CD4-positive, alpha-beta memory T cell (primary cell): ENCODE data around the gene KCNA2. TPM values are rescaled to one million over a fixed set of nuclear protein-coding genes. Genes with fewer than 3 reads are reported as not detected.

ENCODE experiments used
- CTCF ChIA-PET: fragments of 350-600 bp; sonication (Branson Sonifier 250); formaldehyde crosslinking; loops from one replicate; lab custom pipeline; 2021; ENCODE audit warnings: inconsistent platforms; ENCODE audit not compliant: partially characterized antibody; lab: Charles Lee
- POLR2A ChIA-PET: fragments of 350-600 bp; sonication (Branson Sonifier 250); formaldehyde crosslinking; loops from one replicate; lab custom pipeline; 2021; ENCODE audit not compliant: partially characterized antibody; lab: Charles Lee
- DNase-seq, 5 donors: peaks; one replicate each; pipeline versions ENCODE4 v3.0.0 to v3.0.0-alpha.2; 2020 to 2022; ENCODE audit warnings: mixed read lengths in 1 of 5
- H3K27ac ChIP-seq: one replicate; pipeline ENCODE4 v1.7.0; 2013; ENCODE audit warnings: low read depth, low read length
- H3K27me3 ChIP-seq: 2 replicates; pipeline ENCODE4 v1.7.0; 2013; ENCODE audit warnings: mild to moderate bottlenecking, low read length, moderate library complexity; ENCODE audit not compliant: insufficient read depth
- H3K36me3 ChIP-seq: 2 replicates; pipeline ENCODE4 v1.7.0; 2013; ENCODE audit warnings: mild to moderate bottlenecking, low read length, moderate library complexity; ENCODE audit not compliant: insufficient read depth
- H3K4me1 ChIP-seq: 2 replicates; pipeline ENCODE4 v1.7.0; 2013; ENCODE audit warnings: mild to moderate bottlenecking, low read length, moderate library complexity; ENCODE audit not compliant: insufficient read depth
- H3K4me3 ChIP-seq, 2 donors: one replicate each; pipeline ENCODE4 v1.7.0; 2013; ENCODE audit warnings: low read length in 2 of 2, mild to moderate bottlenecking in 1 of 2
- H3K9me3 ChIP-seq, 2 donors: one replicate each; pipeline ENCODE4 v1.7.0; 2013; ENCODE audit warnings: low read length in 2 of 2, control low read depth in 1 of 2; ENCODE audit not compliant: control insufficient read depth in 1 of 2
- H3K27ac Mint-ChIP-seq, 7 donors: one replicate each; pipeline ENCODE4 v1.8.0; 2020 to 2021; ENCODE audit warnings: mixed read lengths in 7 of 7, mild to moderate bottlenecking in 6 of 7, inconsistent platforms in 3 of 7, moderate library complexity in 3 of 7
- H3K27me3 Mint-ChIP-seq, 2 donors: one replicate each; pipeline ENCODE4 v1.8.0; 2020 to 2021; ENCODE audit warnings: mixed read lengths in 2 of 2
- H3K36me3 Mint-ChIP-seq, 2 donors: one replicate each; pipeline ENCODE4 v1.8.0; 2020 to 2021; ENCODE audit warnings: mixed read lengths in 2 of 2, inconsistent platforms in 1 of 2, mild to moderate bottlenecking in 1 of 2
- H3K4me1 Mint-ChIP-seq, 4 donors: one replicate each; pipeline ENCODE4 v1.8.0; 2020 to 2021; ENCODE audit warnings: mixed read lengths in 4 of 4, mild to moderate bottlenecking in 1 of 4
- H3K4me3 Mint-ChIP-seq, 8 donors: one replicate each; pipeline ENCODE4 v1.8.0; 2020 to 2021; ENCODE audit warnings: mixed read lengths in 8 of 8, mild to moderate bottlenecking in 7 of 8, moderate library complexity in 6 of 8, inconsistent platforms in 3 of 8
- H3K9me3 Mint-ChIP-seq, 8 donors: one replicate each; pipeline ENCODE4 v1.8.0; 2020 to 2021; ENCODE audit warnings: mixed read lengths in 8 of 8, mild to moderate bottlenecking in 5 of 8, inconsistent platforms in 3 of 8, moderate library complexity in 1 of 8
- intact Hi-C: fragments of 100-400 bp; cut with micrococcal nuclease; formaldehyde crosslinking; loops from one replicate; pipeline ENCODE4 v1.15.1; 2023
- polyA plus RNA-seq, 2 donors: library from polyadenylated mRNA; unstranded; fragments of 300-500 nt; fragmentation: Illumina TruSeq; gene quantifications; one replicate each; pipeline ENCODE4 v1.2.3, GENCODE V29; 2021
- total RNA-seq, 2 experiments: library from RNA; stranded (reverse); gene quantifications; one replicate each; pipeline ENCODE4 v1.2.3, GENCODE V29; 2021

KCNA2 gene
- total and polyA plus RNA-seq, 4 experiments from 2014 or later = 0.26 to 2.2 (median 1.1) TPM

- Histone ChIP-seq H3K9me3 (no peaks in the 10 kb centered on the region), H3K4me1 (peaks cover 30% of the 10 kb centered on the region), H3K4me3 (peak overlapping the region in 1 of 2 donors; percentile 60), H3K27ac (peak overlapping the region; percentile 50), H3K27me3 (no peaks in the 10 kb centered on the region), H3K36me3 (no peaks in the 10 kb centered on the region)
- POLR2A ChIA-PET = interaction anchor here (1.4 to 5.1 kb wide), 9 partner anchors 10 to 254 kb away, joined by 4 to 104 read pairs (median 26); partner anchors contain the start of genes KCNA2 and KCNA3
- peak overlapping the region; percentile 71 to 99 (median 97) for H3K27ac Mint-ChIP-seq
- H3K9me3 Mint-ChIP-seq = peaks cover 0 to 9% (median 0%) of the 10 kb centered on the region in 8 donors
- intact Hi-C loops = no loop called here
- no peaks in the 10 kb centered on the region for H3K27me3 Mint-ChIP-seq
- H3K4me1 Mint-ChIP-seq = peaks cover 28 to 45% (median 34%) of the 10 kb centered on the region in 4 donors
- peak overlapping the region in 7 of 8 donors; percentile 58 to 97 (median 90) for H3K4me3 Mint-ChIP-seq
- CTCF ChIA-PET = interaction anchor here (0.6 to 6.5 kb wide), 20 partner anchors 9 to 411 kb away, joined by 3 to 273 read pairs (median 10); partner anchors contain the start of gene KCNA2
- peaks cover 10 to 18% of the 10 kb centered on the region in 2 donors for H3K36me3 Mint-ChIP-seq
- no peak for DNase-seq
These were observed 14.5 kb upstream of the KCNA2 start for GRCh38 chr1:110620686-110621085.

- Histone ChIP-seq H3K4me3 (peak overlapping the region in 1 of 2 donors; percentile 60), H3K4me1 (peaks cover 33% of the 10 kb centered on the region), H3K27me3 (no peaks in the 10 kb centered on the region), H3K36me3 (no peaks in the 10 kb centered on the region), H3K9me3 (no peaks in the 10 kb centered on the region), H3K27ac (peak overlapping the region; percentile 50)
- intact Hi-C loops = no loop called here
- peak overlapping the region; percentile 86 to 97 (median 91) for H3K4me3 Mint-ChIP-seq
- H3K4me1 Mint-ChIP-seq = peaks cover 32 to 50% (median 38%) of the 10 kb centered on the region in 4 donors
- DNase-seq = peak in 1 of 5 donors; percentile 19
- H3K27me3 Mint-ChIP-seq = no peaks in the 10 kb centered on the region
- ChIA-PET POLR2A (interaction anchor here (0.8 to 5.1 kb wide), 24 partner anchors 10 to 599 kb away, joined by 3 to 104 read pairs (median 6); partner anchors contain the start of genes KCNA2 and KCNA3), CTCF (interaction anchor here (0.6 to 6.5 kb wide), 48 partner anchors 9 to 519 kb away, joined by 3 to 273 read pairs (median 6); partner anchors contain the start of genes CEPT1, DRAM2 and KCNA2)
- H3K27ac Mint-ChIP-seq = peak overlapping the region; percentile 90 to 99 (median 97)
- peaks cover 0 to 9% (median 0%) of the 10 kb centered on the region in 8 donors for H3K9me3 Mint-ChIP-seq
- peaks cover 8 to 18% of the 10 kb centered on the region in 2 donors for H3K36me3 Mint-ChIP-seq
These were observed 14.1 kb upstream of the KCNA2 start for GRCh38 chr1:110620250-110620615.

GRCh38 chr1:110619412-110620249, 13.5 kb upstream of the KCNA2 start:
- intact Hi-C loops = loop anchor here (1.0 to 5.0 kb wide), 9 partner anchors 11 to 373 kb away; no protein-coding TSS in a partner anchor
- H3K4me3 Mint-ChIP-seq = peak overlapping the region; percentile 86 to 97 (median 91)
- H3K9me3 Mint-ChIP-seq = peaks cover 0 to 9% (median 0%) of the 10 kb centered on the region in 8 donors
- Histone ChIP-seq H3K9me3 (no peaks in the 10 kb centered on the region), H3K36me3 (no peaks in the 10 kb centered on the region), H3K4me1 (peaks cover 33% of the 10 kb centered on the region), H3K4me3 (peak overlapping the region; percentile 60 to 77), H3K27ac (peak overlapping the region; percentile 50), H3K27me3 (no peaks in the 10 kb centered on the region)
- peak; percentile 86 to 92 (median 91) for DNase-seq
- CTCF ChIA-PET = interaction anchor here (0.7 to 6.5 kb wide), 51 partner anchors 8 to 520 kb away, joined by 3 to 273 read pairs (median 6); partner anchors contain the start of genes CEPT1, DRAM2 and KCNA2
- peaks cover 32 to 50% (median 38%) of the 10 kb centered on the region in 4 donors for H3K4me1 Mint-ChIP-seq
- POLR2A ChIA-PET = interaction anchor here (0.7 to 5.1 kb wide), 33 partner anchors 9 to 599 kb away, joined by 3 to 104 read pairs (median 5); partner anchors contain the start of genes KCNA2, KCNA3 and RBM15
- H3K36me3 Mint-ChIP-seq = peaks cover 8 to 18% of the 10 kb centered on the region in 2 donors
- H3K27me3 Mint-ChIP-seq = no peaks in the 10 kb centered on the region
- H3K27ac Mint-ChIP-seq = peak overlapping the region; percentile 90 to 99 (median 97)

GRCh38 chr1:110618668-110619067, 12.5 kb upstream of the KCNA2 start:
- Histone ChIP-seq H3K27me3 (no peaks in the 10 kb centered on the region), H3K4me1 (peaks cover 33% of the 10 kb centered on the region), H3K9me3 (no peaks in the 10 kb centered on the region), H3K4me3 (no peak overlapping the region), H3K36me3 (no peaks in the 10 kb centered on the region), H3K27ac (no peak overlapping the region)
- POLR2A ChIA-PET = interaction anchor here (0.7 to 5.1 kb wide), 23 partner anchors 8 to 600 kb away, joined by 3 to 104 read pairs (median 6); partner anchors contain the start of genes KCNA2, KCNA3 and RBM15
- Mint-ChIP-seq H3K9me3 (peaks cover 0 to 9% (median 0%) of the 10 kb centered on the region in 8 donors), H3K27me3 (no peaks in the 10 kb centered on the region), H3K4me1 (peaks cover 29 to 48% (median 37%) of the 10 kb centered on the region in 4 donors), H3K4me3 (peak overlapping the region in 2 of 8 donors; percentile 16 to 90), H3K27ac (peak overlapping the region in 3 of 7 donors; percentile 41 to 97 (median 93)), H3K36me3 (peaks cover 7 to 16% of the 10 kb centered on the region in 2 donors)
- intact Hi-C loops = loop anchor here (1.0 to 5.0 kb wide), 9 partner anchors 12 to 374 kb away; no protein-coding TSS in a partner anchor
- CTCF ChIA-PET = interaction anchor here (0.8 to 6.5 kb wide), 38 partner anchors 11 to 521 kb away, joined by 3 to 273 read pairs (median 9); partner anchors contain the start of genes CEPT1, DRAM2 and KCNA2
- no peak for DNase-seq

DNA sequence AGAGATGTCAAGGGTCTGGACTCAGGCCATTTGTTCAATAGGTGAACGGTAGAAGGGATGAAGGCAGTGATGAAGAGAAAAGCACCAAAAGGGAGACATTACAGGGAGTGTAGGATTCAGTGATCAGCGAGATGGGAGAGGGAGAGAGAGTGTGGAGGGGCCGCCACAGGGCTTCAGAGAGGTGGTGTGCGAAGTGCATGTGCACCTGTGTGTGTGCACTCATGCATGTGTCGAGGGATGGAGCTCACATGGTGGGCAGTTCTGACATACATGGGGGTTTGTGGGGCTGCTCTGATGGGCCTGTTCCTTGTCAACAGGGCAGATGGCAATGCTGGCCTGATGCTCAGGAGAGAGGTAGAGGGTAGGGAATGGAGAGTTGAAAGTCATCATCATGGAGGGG, 11.4 kb upstream of the KCNA2 start:
- intact Hi-C loops = loop anchor here (5.0 kb wide), 1 partner anchor 205 kb away; no protein-coding TSS in a partner anchor
- DNase-seq = no peak
- Histone ChIP-seq H3K27ac (no peak overlapping the region), H3K4me3 (no peak overlapping the region), H3K27me3 (no peaks in the 10 kb centered on the region), H3K4me1 (peaks cover 33% of the 10 kb centered on the region), H3K9me3 (no peaks in the 10 kb centered on the region), H3K36me3 (no peaks in the 10 kb centered on the region)
- CTCF ChIA-PET = interaction anchor here (0.5 to 6.5 kb wide), 10 partner anchors 11 to 211 kb away, joined by 3 to 273 read pairs (median 4); partner anchors contain the start of gene KCNA2
- peaks cover 30 to 47% (median 39%) of the 10 kb centered on the region in 4 donors for H3K4me1 Mint-ChIP-seq
- POLR2A ChIA-PET = interaction anchor here (1.0 to 5.1 kb wide), 2 partner anchors 50 to 57 kb away, joined by 3 to 104 read pairs; partner anchors contain the start of gene KCNA3
- peaks cover 0 to 9% (median 0%) of the 10 kb centered on the region in 8 donors for H3K9me3 Mint-ChIP-seq
- peaks cover 5 to 8% of the 10 kb centered on the region in 2 donors for H3K36me3 Mint-ChIP-seq
- H3K4me3 Mint-ChIP-seq = peak overlapping the region in 3 of 8 donors; percentile 20 to 50 (median 23)
- peak overlapping the region in 3 of 7 donors; percentile 1 to 23 (median 4) for H3K27ac Mint-ChIP-seq
- H3K27me3 Mint-ChIP-seq = no peaks in the 10 kb centered on the region

- Mint-ChIP-seq H3K27me3 (no peaks in the 10 kb centered on the region), H3K27ac (peak overlapping the region in 2 of 7 donors; percentile 5 to 42), H3K4me3 (no peak overlapping the region), H3K36me3 (peaks cover 5 to 6% of the 10 kb centered on the region in 2 donors), H3K4me1 (peaks cover 32 to 50% (median 39%) of the 10 kb centered on the region in 4 donors), H3K9me3 (peaks cover 0 to 9% (median 0%) of the 10 kb centered on the region in 8 donors)
- Histone ChIP-seq H3K4me1 (peaks cover 33% of the 10 kb centered on the region), H3K36me3 (no peaks in the 10 kb centered on the region), H3K4me3 (no peak overlapping the region), H3K9me3 (no peaks in the 10 kb centered on the region), H3K27ac (no peak overlapping the region), H3K27me3 (no peaks in the 10 kb centered on the region)
- ChIA-PET POLR2A (interaction anchor here (1.3 to 5.1 kb wide), 2 partner anchors 58 to 170 kb away, joined by 3 to 104 read pairs; partner anchors contain the start of gene KCNA3), CTCF (interaction anchor here (0.5 to 6.5 kb wide), 12 partner anchors 13 to 211 kb away, joined by 3 to 273 read pairs (median 4); no protein-coding TSS in a partner anchor)
- DNase-seq = no peak
- intact Hi-C loops = loop anchor here (5.0 kb wide), 1 partner anchor 205 kb away; no protein-coding TSS in a partner anchor
These were observed 11.0 kb upstream of the KCNA2 start for GRCh38 chr1:110617116-110617515.
